Chondrocyte (in vitro differentiated cells): ENCODE results near the gene CDA. TPM values are rescaled to one million over a fixed set of nuclear protein-coding genes. Genes with fewer than 3 reads are reported as not detected.
A peak's percentile ranks its signal among the peaks of the same experiment; 100 is the strongest.

ENCODE experiments used
- DNase-seq: peaks from one replicate; pipeline ENCODE4 v3.0.0; 2021; ENCODE audit warnings: mixed read lengths, low spot score
- H3K27ac Mint-ChIP-seq: one replicate; pipeline ENCODE4 v1.8.0; 2021; ENCODE audit warnings: mild to moderate bottlenecking, moderate library complexity, mixed read lengths; ENCODE audit not compliant: unreplicated experiment
- H3K27me3 Mint-ChIP-seq: 2 replicates; pipeline ENCODE4 v1.8.0; 2021; ENCODE audit warnings: low read depth, mixed read lengths
- H3K36me3 Mint-ChIP-seq: 2 replicates; pipeline ENCODE4 v1.8.0; 2021; ENCODE audit warnings: low read depth, mixed read lengths
- H3K4me1 Mint-ChIP-seq: 2 replicates; pipeline ENCODE4 v1.8.0; 2021; ENCODE audit warnings: low read depth, mild to moderate bottlenecking, mixed read lengths
- H3K4me3 Mint-ChIP-seq: one replicate; pipeline ENCODE4 v1.8.0; 2021; ENCODE audit warnings: mild to moderate bottlenecking, moderate library complexity, mixed read lengths; ENCODE audit not compliant: unreplicated experiment
- H3K9me3 Mint-ChIP-seq: 2 replicates; pipeline ENCODE4 v1.8.0; 2021; ENCODE audit warnings: low read depth, mixed read lengths
- CTCF ChIP-seq: fragments of 200-600 bp; sonication (generic); IDR thresholded peaks from 2 replicates; pipeline ENCODE4 v1.5.0; 2021; ENCODE audit warnings: antibody characterized with exemption, mild to moderate bottlenecking, moderate library complexity
- total RNA-seq: library from RNA; stranded (reverse); gene quantifications from 3 replicates; pipeline ENCODE4 v1.2.1, GENCODE V29; 2021

The CDA gene
- total RNA-seq, 1 donor from 2014 or later = not detected

- Mint-ChIP-seq H3K27ac (no peak overlapping the region), H3K4me3 (no peak overlapping the region), H3K27me3 (no peaks in the 10 kb centered on the region), H3K4me1 (no peaks in the 10 kb centered on the region), H3K9me3 (no peaks in the 10 kb centered on the region), H3K36me3 (peaks cover 31% of the 10 kb centered on the region)
- no peak for TF ChIP-seq CTCF
- DNase-seq = no peak
Observed at GRCh38 chr1:20652300-20652699, 63.4 kb downstream of the CDA start.

GRCh38 chr1:20654104-20654690, 65.3 kb downstream of the CDA start:
- H3K4me1 Mint-ChIP-seq = peaks cover 2% of the 10 kb centered on the region
- H3K27me3 Mint-ChIP-seq = no peaks in the 10 kb centered on the region
- no peak overlapping the region for H3K4me3 Mint-ChIP-seq
- no peak for DNase-seq
- TF ChIP-seq CTCF = no peak
- no peak overlapping the region for H3K27ac Mint-ChIP-seq
- H3K36me3 Mint-ChIP-seq = peaks cover 25% of the 10 kb centered on the region
- H3K9me3 Mint-ChIP-seq = no peaks in the 10 kb centered on the region

GRCh38 chr1:20657024-20657423, 68.1 kb downstream of the CDA start:
- Mint-ChIP-seq H3K4me3 (no peak overlapping the region), H3K4me1 (peaks cover 21% of the 10 kb centered on the region), H3K27ac (no peak overlapping the region), H3K27me3 (no peaks in the 10 kb centered on the region), H3K9me3 (no peaks in the 10 kb centered on the region), H3K36me3 (peaks cover 15% of the 10 kb centered on the region)
- no peak for TF ChIP-seq CTCF
- no peak for DNase-seq

- Mint-ChIP-seq H3K27me3 (no peaks in the 10 kb centered on the region), H3K4me1 (peaks cover 29% of the 10 kb centered on the region), H3K36me3 (peaks cover 5% of the 10 kb centered on the region), H3K4me3 (no peak overlapping the region), H3K27ac (no peak overlapping the region), H3K9me3 (no peaks in the 10 kb centered on the region)
- no peak for DNase-seq
- TF ChIP-seq CTCF = no peak
Observed at GRCh38 chr1:20658166-20658915, 69.4 kb downstream of the CDA start.

- H3K9me3 Mint-ChIP-seq = no peaks in the 10 kb centered on the region
- H3K4me3 Mint-ChIP-seq = peak overlapping the region; percentile 95
- H3K27me3 Mint-ChIP-seq = no peaks in the 10 kb centered on the region
- H3K36me3 Mint-ChIP-seq = peaks cover 2% of the 10 kb centered on the region
- H3K27ac Mint-ChIP-seq = peak overlapping the region; percentile 92
- peaks cover 29% of the 10 kb centered on the region for H3K4me1 Mint-ChIP-seq
- DNase-seq = no peak
- no peak for TF ChIP-seq CTCF
Observed at GRCh38 chr1:20660363-20660762, 71.5 kb downstream of the CDA start.
